Activated CD4-positive, alpha-beta T cell treated with anti-CD3 and anti-CD28 coated beads, Interleukin-2, amount 10 ng/mL, durations not matched to agents 7 days and 5 days (primary cell): Measurements from ENCODE around the gene RGS19. TPM values are rescaled to one million over a fixed set of nuclear protein-coding genes. Genes with fewer than 3 reads are reported as not detected.

ENCODE experiments used
- CTCF ChIA-PET: fragments of 350-600 bp; sonication (Branson Sonifier 250); formaldehyde crosslinking; loops from one replicate; lab custom pipeline; 2021; ENCODE audit warnings: antibody characterized with exemption; lab: Charles Lee
- POLR2A ChIA-PET: fragments of 350-600 bp; sonication (Branson Sonifier 250); formaldehyde crosslinking; loops from one replicate; lab custom pipeline; 2021; ENCODE audit warnings: antibody characterized with exemption; lab: Charles Lee
- DNase-seq: peaks from one replicate; pipeline ENCODE4 v3.0.0-alpha.2; 2020
- H3K27ac Mint-ChIP-seq: one replicate; pipeline ENCODE4 v1.8.0; 2021; ENCODE audit warnings: mild to moderate bottlenecking, moderate library complexity, mixed read lengths
- H3K27me3 Mint-ChIP-seq: one replicate; pipeline ENCODE4 v1.8.0; 2021; ENCODE audit warnings: mixed read lengths
- H3K36me3 Mint-ChIP-seq: one replicate; pipeline ENCODE4 v1.8.0; 2021; ENCODE audit warnings: low read depth, mixed read lengths
- H3K4me1 Mint-ChIP-seq: one replicate; pipeline ENCODE4 v1.8.0; 2021; ENCODE audit warnings: mixed read lengths
- H3K4me3 Mint-ChIP-seq: one replicate; pipeline ENCODE4 v1.8.0; 2021; ENCODE audit warnings: mild to moderate bottlenecking, moderate library complexity, mixed read lengths
- H3K9me3 Mint-ChIP-seq: one replicate; pipeline ENCODE4 v1.8.0; 2021; ENCODE audit warnings: mixed read lengths
- microRNA-seq: library from miRNA; unstranded; fragments of <30 nt; microRNA quantifications from one replicate; pipeline ENCODE4 v1.2.0, GENCODE V29; 2021; ENCODE audit warnings: borderline microRNAs expressed, borderline replicate concordance
- total RNA-seq, 2 experiments: library from RNA; stranded (reverse); gene quantifications; one replicate each; pipeline ENCODE4 v1.2.3, GENCODE V29; 2021

RGS19 gene
- total RNA-seq, 2 experiments from 2014 or later: 105 to 107 TPM

GRCh38 chr20:64024141-64024990, 55.0 kb downstream of the RGS19 start:
- no peak for DNase-seq
- Mint-ChIP-seq H3K4me3 (no peak overlapping the region), H3K27me3 (no peaks in the 10 kb centered on the region), H3K4me1 (no peaks in the 10 kb centered on the region), H3K36me3 (peaks cover 63% of the 10 kb centered on the region), H3K9me3 (no peaks in the 10 kb centered on the region), H3K27ac (no peak overlapping the region)
- CTCF ChIA-PET: interaction anchor here (1.1 to 2.0 kb wide), 2 partner anchors 14 kb away, joined by 6 to 7 read pairs; no protein-coding TSS in a partner anchor
- POLR2A ChIA-PET: no interaction called here

GRCh38 chr20:64023361-64024140, 55.8 kb downstream of the RGS19 start:
- H3K4me3 Mint-ChIP-seq: no peak overlapping the region
- no peak overlapping the region for H3K27ac Mint-ChIP-seq
- no peaks in the 10 kb centered on the region for H3K4me1 Mint-ChIP-seq
- peaks cover 65% of the 10 kb centered on the region for H3K36me3 Mint-ChIP-seq
- no peaks in the 10 kb centered on the region for H3K27me3 Mint-ChIP-seq
- no peak for DNase-seq
- no peaks in the 10 kb centered on the region for H3K9me3 Mint-ChIP-seq
- ChIA-PET CTCF (interaction anchor here (0.9 to 2.0 kb wide), 2 partner anchors 14 to 50 kb away, joined by 3 to 7 read pairs; no protein-coding TSS in a partner anchor), POLR2A (no interaction called here)

Small RNAs within 50 kb of the gene (microRNA-seq; reads per million reads assigned to microRNA genes)
- gene MIR6813: 0.84 reads per million

Other genes with a start within 250 kb of the RGS19 start
- not detected for gene ZBTB46, start 248.3 kb downstream of the RGS19 start, total RNA-seq
- not detected for gene ABHD16B, start 218.0 kb downstream of the RGS19 start, total RNA-seq
- gene TPD52L2, start 214.2 kb downstream of the RGS19 start, total RNA-seq: 10 to 100 TPM; 39.6 to 41.6 TPM
- 10 to 100 TPM; 54.0 to 58.7 TPM for gene DNAJC5, start 184.4 kb downstream of the RGS19 start, total RNA-seq
- gene UCKL1, start 123.1 kb downstream of the RGS19 start, total RNA-seq: 10 to 100 TPM; 37.8 to 41.0 TPM
- 10 to 100 TPM; 19.3 to 21.4 TPM for gene ZNF512B, start 109.6 kb downstream of the RGS19 start, total RNA-seq
- gene SAMD10, start 99.9 kb downstream of the RGS19 start, total RNA-seq: 10 to 100 TPM; 16.3 to 17.2 TPM
- 10 to 100 TPM; 67.1 to 70.8 TPM for gene PRPF6, start 98.4 kb downstream of the RGS19 start, total RNA-seq
- gene C20orf204, start 43.3 kb downstream of the RGS19 start, total RNA-seq: 1 to 10 TPM; 3.5 to 4.8 TPM
- gene SOX18, start 29.9 kb downstream of the RGS19 start, total RNA-seq: under 1 TPM; 0.10 to 0.15 TPM
- gene TCEA2, start 16.3 kb downstream of the RGS19 start, total RNA-seq: 10 to 100 TPM; 47.6 to 57.9 TPM
- gene OPRL1, start 564 bp upstream of the RGS19 start, total RNA-seq: 1 to 10 TPM; 1.6 TPM
- gene LKAAEAR1, start 4.9 kb upstream of the RGS19 start, total RNA-seq: under 1 TPM; 0.44 to 0.89 TPM
- not detected for gene NPBWR2, start 28.0 kb upstream of the RGS19 start, total RNA-seq
- gene MYT1, start 84.9 kb upstream of the RGS19 start, total RNA-seq: not detected
- gene PCMTD2, start 176.2 kb upstream of the RGS19 start, total RNA-seq: 10 to 100 TPM; 68.4 to 69.3 TPM